ES-I3 (cell line): ENCODE data around the gene RHBG.

ENCODE experiments used
- H3K36me3 ChIP-seq: 2 replicates; pipeline ENCODE4 v1.6.1; 2013; ENCODE audit warnings: mild to moderate bottlenecking, low read length, control low read depth, moderate library complexity; ENCODE audit not compliant: insufficient read depth
- H3K4me1 ChIP-seq: 2 replicates; pipeline ENCODE4 v1.6.1; 2013; ENCODE audit warnings: mild to moderate bottlenecking, control low read depth, low read length; ENCODE audit not compliant: insufficient read depth
- H3K9ac ChIP-seq: 2 replicates; pipeline ENCODE4 v1.6.1; 2013; ENCODE audit warnings: low read depth, mild to moderate bottlenecking, low read length, moderate library complexity
- H3K9me3 ChIP-seq: 2 replicates; pipeline ENCODE4 v1.6.1; 2013; ENCODE audit warnings: mild to moderate bottlenecking, low read length, moderate library complexity; ENCODE audit not compliant: control insufficient read depth, insufficient read depth

The RHBG gene

GRCh38 chr1:156386949-156387869, 18.2 kb downstream of the RHBG start:
- no peaks in the 10 kb centered on the region for H3K9me3 ChIP-seq
- no peak overlapping the region for H3K9ac ChIP-seq
- H3K36me3 ChIP-seq = no peaks in the 10 kb centered on the region
- peaks cover 14% of the 10 kb centered on the region for H3K4me1 ChIP-seq

GRCh38 chr1:156387870-156388173, 18.8 kb downstream of the RHBG start:
- H3K9ac ChIP-seq = peak overlapping the region; percentile 39; the same call in 1 of the 2 replicates
- no peaks in the 10 kb centered on the region for H3K36me3 ChIP-seq
- H3K4me1 ChIP-seq = peaks cover 20% of the 10 kb centered on the region
- no peaks in the 10 kb centered on the region for H3K9me3 ChIP-seq

GRCh38 chr1:156388174-156389137, 19.4 kb downstream of the RHBG start:
- Histone ChIP-seq H3K36me3 (no peaks in the 10 kb centered on the region), H3K4me1 (peaks cover 20% of the 10 kb centered on the region), H3K9ac (peak overlapping the region; percentile 39), H3K9me3 (no peaks in the 10 kb centered on the region)

DNA sequence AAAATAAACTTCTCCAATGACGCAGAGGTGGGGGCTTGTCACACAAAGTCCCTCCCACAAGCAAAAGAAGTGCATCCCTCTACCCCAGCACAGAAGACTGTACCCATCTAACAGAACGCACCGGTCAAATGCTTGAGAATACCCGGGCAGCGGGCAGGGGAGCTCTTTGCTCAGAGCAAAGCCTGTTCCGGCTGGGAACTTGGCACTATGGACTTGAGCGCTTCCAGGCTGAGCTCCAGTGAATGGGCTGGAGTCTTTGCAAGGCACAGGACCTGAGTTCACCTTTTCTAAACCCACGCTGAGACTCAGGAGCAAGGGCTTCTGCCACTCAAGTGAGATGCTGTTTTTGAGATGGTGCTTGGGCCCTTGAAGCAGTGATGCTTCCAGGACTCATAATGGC, 20.3 kb downstream of the RHBG start:
- Histone ChIP-seq H3K9me3 (no peaks in the 10 kb centered on the region), H3K4me1 (peaks cover 20% of the 10 kb centered on the region), H3K9ac (no peak overlapping the region), H3K36me3 (no peaks in the 10 kb centered on the region)

- Histone ChIP-seq H3K9ac (no peak overlapping the region), H3K36me3 (no peaks in the 10 kb centered on the region), H3K4me1 (peaks cover 20% of the 10 kb centered on the region), H3K9me3 (no peaks in the 10 kb centered on the region)
Observed at GRCh38 chr1:156390469-156391365, 21.7 kb downstream of the RHBG start.

GRCh38 chr1:156391366-156391677, 22.3 kb downstream of the RHBG start:
- Histone ChIP-seq H3K36me3 (no peaks in the 10 kb centered on the region), H3K9ac (no peak overlapping the region), H3K4me1 (peaks cover 17% of the 10 kb centered on the region), H3K9me3 (no peaks in the 10 kb centered on the region)

DNA sequence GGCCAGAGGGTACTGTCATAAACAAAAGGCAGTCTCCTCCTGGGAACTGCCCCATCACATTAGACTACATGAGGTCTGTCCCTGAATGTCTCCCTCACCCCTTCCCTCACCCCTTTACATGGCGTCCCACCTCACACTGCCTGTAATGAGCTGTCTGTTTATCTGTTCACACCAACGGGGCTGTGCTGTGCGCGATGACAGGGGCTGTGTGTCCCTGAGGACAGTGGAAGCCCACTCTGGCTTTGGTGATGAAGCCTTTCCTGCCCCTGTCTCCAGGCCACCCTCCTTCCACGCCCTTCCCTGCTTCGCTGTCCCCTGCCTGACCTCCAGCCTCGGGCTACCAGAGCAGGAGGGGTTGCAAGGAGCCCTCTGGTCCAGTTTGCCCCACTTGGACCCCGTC, 22.7 kb downstream of the RHBG start:
- Histone ChIP-seq H3K36me3 (no peaks in the 10 kb centered on the region), H3K9me3 (no peaks in the 10 kb centered on the region), H3K9ac (no peak overlapping the region), H3K4me1 (peaks cover 17% of the 10 kb centered on the region)

DNA sequence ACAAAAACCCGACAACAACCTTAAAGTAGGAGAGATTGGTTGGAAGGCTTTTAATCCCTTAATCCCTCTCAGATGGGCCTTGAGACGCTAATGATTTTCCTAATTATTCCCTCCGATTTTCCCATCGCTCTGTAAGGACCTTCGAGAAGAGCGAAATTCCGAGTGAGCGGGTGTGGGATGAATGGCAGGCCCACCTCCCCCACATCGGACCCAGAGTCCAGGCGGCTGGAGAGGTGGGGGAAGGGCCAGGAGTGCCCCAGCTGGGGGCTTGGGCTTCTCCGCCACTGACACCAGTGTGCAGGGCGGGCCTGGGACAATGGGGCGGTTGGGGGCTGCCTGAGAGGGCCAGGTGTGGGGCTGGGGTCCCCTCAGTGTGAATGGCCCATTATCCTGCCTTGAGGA, 23.4 kb downstream of the RHBG start:
- no peak overlapping the region for H3K9ac ChIP-seq
- no peaks in the 10 kb centered on the region for H3K9me3 ChIP-seq
- peaks cover 17% of the 10 kb centered on the region for H3K4me1 ChIP-seq
- no peaks in the 10 kb centered on the region for H3K36me3 ChIP-seq

DNA sequence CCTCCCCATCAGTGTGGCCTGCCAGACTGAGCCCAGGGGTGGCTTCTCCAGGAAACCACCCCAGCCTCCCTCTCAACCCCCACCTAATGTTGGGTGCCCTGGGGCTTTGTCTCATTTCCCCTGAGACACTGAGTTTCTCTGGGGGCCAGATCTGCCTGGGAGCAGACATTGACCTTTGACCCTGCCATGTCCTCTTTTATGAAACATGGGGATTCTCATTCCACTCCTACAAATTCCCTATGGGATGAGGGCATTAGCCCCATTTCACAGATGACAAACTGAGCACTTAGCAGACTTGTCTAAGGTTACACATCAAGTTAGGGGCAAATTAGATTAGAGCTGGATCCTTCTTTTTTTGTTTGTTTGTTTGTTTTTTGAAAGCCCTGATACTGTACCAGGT, 24.1 kb downstream of the RHBG start:
- no peaks in the 10 kb centered on the region for H3K36me3 ChIP-seq
- H3K4me1 ChIP-seq = peaks cover 17% of the 10 kb centered on the region
- H3K9me3 ChIP-seq = no peaks in the 10 kb centered on the region
- H3K9ac ChIP-seq = no peak overlapping the region

GRCh38 chr1:156394082-156394481, 25.1 kb downstream of the RHBG start:
- Histone ChIP-seq H3K4me1 (peaks cover 17% of the 10 kb centered on the region), H3K9ac (no peak overlapping the region), H3K9me3 (no peaks in the 10 kb centered on the region), H3K36me3 (no peaks in the 10 kb centered on the region)

GRCh38 chr1:156394835-156395461, 25.9 kb downstream of the RHBG start:
- no peaks in the 10 kb centered on the region for H3K36me3 ChIP-seq
- H3K4me1 ChIP-seq = peaks cover 26% of the 10 kb centered on the region
- no peak overlapping the region for H3K9ac ChIP-seq
- no peaks in the 10 kb centered on the region for H3K9me3 ChIP-seq

- Histone ChIP-seq H3K9ac (no peak overlapping the region), H3K36me3 (no peaks in the 10 kb centered on the region), H3K4me1 (peaks cover 22% of the 10 kb centered on the region; the same call in 1 of the 2 replicates), H3K9me3 (no peaks in the 10 kb centered on the region)
Observed at GRCh38 chr1:156399355-156400125, 30.5 kb downstream of the RHBG start.
